NCI-H2171 treated with DMSO at 0.1 percent for 48 hours (cell line): ENCODE data around the gene CNGA2.
"Not testable (repeated sequence)": the region's sequence is repeated elsewhere in the genome, so short reads cannot be mapped to it uniquely, and the experiment has no call there.

Experiments used
- DNase-seq: peaks from one replicate; lab custom pipeline; 2025; lab: John Stamatoyannopoulos, UW

Gene CNGA2

GRCh38 chrX:151734446-151734845 lies at the start of gene CNGA2:
Gene CNGA2, plus strand, starts transcription at chrX:151734746. Its CDS starts 3,738 bp downstream, at chrX:151738484.
- no peak for DNase-seq

- no peak for DNase-seq
Observed at GRCh38 chrX:151687635-151688034, 46.9 kb upstream of the CNGA2 start.

- DNase-seq = no peak
Observed at GRCh38 chrX:151688695-151689094, 45.9 kb upstream of the CNGA2 start.

DNA sequence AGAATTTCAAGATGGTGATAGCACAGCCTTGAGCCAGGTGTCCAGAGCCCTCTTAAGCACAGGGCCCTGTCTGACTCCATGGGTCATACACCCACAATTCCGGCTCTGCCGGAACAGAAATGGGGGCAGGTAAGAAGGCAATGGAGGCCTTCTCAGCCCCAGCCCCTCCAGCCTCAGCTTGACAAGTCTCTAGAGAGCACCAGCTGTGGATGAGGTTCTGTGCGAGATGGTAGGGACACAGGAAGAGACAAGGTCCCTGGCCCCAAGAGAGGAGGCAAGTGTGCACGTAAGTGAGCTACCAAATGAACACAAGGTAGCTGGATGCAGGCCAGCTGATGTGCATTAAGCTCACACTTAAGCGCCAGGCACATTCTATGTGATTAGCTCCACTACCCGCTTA lies 41.7 kb upstream of the CNGA2 start:
- DNase-seq = no peak

DNA sequence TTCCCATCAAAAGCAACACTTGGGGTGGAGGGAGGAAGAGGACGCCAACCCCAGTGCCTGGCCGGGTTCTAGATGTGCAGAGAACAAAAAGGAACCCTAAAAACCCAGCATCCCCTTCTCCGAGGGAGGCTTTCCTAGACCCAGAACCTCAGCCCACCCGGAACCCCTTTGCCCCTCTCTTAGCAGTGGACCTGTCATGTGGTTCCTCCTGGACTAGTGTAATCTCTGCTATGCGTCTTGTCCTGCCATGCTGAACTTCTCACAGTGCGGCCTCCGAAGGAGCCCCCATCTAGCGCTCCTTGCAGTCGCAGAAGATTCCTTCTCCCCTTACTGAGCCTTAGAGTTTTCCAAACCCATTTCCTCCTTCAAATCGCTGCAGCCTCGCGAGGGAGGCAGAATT lies 40.4 kb upstream of the CNGA2 start:
- no peak for DNase-seq

DNA sequence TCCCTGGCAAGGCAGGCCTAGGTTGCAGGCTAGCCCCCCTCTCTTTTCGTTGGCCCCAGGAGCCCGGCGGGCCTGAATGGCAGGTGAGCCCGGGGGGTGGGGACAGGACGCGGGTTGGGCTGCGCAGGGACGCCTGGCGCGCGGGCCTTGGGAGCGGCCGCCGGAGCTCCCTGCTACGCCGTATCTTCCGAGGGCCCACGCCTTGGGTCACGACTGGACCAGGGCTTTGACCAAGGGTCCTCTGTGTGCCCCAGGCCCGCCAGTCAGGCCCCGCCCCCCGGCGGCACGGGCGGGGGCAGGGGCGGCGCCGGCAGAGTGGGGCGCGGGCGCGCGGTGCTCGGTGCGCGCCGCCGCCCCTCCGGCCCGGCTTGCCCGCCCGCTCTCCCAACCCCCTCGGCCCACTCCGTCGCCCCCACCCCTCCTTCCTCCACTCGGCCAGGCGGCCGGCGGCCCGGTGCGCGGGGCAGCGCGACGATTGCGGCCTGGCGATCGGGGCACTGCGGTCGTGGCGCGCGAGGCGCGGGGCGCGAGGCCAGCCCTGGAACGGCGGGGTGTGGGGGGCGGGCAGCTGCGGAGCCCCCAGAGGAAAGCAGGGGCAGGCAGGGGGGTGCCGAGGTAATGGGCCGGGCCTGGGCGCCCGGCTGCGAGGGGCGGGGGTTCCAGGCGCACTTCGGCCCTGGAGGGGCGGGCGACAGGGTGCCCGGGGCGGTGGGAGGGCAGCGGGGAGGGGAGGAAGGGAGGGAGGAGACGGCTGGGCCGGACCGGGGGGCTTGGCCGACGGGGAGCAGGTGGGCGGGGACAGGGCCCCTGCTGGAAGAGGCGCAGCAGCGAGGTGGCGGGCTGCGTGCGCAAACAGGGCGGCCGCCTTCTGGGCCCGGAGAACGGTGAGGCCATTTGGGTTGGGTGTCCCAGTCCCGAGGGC lies 39.6 kb upstream of the CNGA2 start, which contains the start of gene PRRG3:
PRRG3 (plus strand) TSS at position 798 of the 922 bp plus-strand sequence. CDS start 3,357 bp downstream, outside the sequence.
- DNase-seq = no peak

- no peak for DNase-seq
Observed at GRCh38 chrX:151695583-151696340, 38.8 kb upstream of the CNGA2 start.

- not testable (repeated sequence) for DNase-seq
Observed at GRCh38 chrX:151697082-151697481, 37.5 kb upstream of the CNGA2 start.

- DNase-seq = peak; percentile 84
Observed at GRCh38 chrX:151697522-151697921, 37.0 kb upstream of the CNGA2 start.

DNA sequence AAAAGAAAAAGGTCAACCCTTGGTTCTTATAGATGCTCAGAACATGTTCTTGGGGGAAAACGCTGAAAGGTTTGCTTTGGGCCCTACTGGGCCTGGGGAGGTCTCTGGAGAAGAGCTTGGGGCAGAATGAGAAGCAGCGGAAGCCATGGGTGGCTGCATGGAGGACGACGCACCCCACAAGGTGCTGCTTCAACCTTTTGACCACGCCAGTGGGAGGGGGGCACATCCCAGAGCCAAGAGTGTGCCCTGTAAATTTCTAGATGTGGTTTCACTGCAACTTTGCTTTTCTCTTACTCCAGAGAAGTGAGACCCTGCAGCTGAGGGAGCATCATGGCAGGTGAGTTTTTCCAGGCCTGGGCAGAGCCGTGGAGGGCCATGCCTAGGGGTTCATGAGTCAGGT lies 36.1 kb upstream of the CNGA2 start:
- DNase-seq = no peak

DNA sequence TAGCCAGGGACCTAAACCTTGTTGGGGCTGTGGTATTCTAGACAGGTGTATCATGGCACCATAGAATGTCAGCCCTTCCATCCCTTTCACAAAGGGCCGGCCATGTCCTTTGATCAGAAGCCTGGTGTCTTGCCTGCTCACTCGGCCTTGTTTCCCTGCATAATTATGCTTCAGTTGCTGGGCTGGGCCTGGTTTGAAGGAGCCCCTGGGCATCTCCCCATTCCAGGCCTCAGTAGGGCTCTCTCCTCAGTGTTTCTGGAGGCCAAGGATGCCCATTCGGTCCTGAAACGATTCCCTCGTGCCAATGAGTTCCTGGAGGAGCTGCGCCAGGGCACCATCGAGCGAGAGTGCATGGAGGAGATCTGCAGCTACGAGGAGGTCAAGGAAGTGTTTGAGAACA lies 34.8 kb upstream of the CNGA2 start:
- no peak for DNase-seq

- no peak for DNase-seq
Observed at GRCh38 chrX:151700581-151700980, 34.0 kb upstream of the CNGA2 start.

- DNase-seq = no peak
Observed at GRCh38 chrX:151701071-151701470, 33.5 kb upstream of the CNGA2 start.

DNA sequence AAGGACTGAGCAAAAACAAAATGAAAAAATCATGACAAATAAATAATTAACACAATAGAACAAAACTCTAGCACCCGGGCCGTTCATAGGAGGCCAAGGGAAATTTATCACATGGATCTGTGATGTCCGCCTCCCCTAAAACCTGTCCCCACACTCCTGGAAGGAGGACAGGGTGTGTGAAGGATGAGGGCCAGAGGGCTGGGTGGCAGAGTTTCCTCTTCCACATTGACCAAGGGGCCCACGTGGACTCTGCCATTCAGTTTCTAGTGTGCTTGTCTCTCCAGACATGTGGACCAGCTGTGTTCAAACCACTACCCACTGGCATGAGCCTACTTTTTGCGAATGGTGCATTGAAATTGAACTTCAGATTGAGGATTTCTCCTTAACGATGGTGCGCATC lies 33.0 kb upstream of the CNGA2 start:
- no peak for DNase-seq

DNA sequence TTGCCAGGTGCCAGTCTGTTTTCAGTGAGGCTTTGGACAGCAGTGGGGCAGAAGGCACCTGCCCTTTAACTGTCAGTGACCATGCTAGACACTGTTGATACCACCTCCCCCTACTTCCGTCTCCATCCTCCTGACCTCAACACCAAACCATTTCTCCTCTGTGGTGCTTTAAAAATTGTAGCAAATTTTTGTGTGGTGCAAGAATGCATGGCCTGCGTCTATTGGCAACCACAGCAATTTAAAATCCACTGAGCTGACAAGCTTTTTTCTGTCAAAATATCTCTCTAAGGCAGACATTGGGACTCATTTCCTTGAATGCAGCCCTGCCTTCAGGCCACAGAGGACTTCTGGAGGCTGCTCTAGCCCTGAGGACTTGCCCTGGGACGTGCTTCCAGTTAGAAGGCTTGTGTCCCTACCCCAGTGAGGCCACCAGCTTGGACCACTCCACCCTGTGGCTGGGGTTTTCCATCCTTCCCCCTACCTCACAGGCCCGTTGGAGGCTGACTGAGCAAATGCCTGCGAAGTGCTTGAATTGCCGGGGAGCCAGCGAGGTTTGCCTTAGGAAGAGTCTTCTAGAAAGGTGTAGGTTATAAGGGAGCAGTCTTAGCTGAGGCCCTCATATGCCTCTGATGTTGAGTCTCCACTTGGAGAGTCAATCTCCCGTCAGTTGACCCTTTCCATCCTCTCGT lies 32.4 kb upstream of the CNGA2 start:
- DNase-seq = no peak

DNA sequence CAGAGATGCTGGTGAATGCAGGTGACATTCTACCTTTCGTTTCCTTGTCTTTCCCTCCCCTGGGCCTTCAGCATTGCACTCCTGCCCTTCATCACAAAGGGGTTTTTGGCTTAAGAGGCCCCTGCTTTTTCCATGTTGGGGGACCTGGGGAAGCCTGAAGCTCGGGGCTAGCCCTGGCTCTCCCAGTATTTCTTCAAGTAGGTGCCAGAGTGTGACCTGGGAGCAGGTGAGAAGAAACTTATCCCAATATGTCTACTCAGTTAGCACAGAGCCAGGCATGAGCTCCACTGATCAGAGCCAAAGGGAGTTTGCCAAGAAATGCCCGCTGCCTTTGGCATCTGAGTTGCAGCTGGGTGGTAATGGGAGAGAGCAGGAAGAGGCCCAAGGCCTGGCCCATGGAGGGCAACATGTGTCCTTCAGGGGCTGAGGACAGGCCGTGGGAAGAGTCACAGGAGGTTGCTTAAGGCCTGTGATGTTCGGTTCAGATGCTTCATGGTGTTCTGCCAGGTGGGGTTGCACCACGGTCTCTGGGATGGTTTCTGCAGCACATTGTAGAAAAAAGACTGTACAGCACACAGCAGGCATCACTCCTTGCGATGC lies 31.7 kb upstream of the CNGA2 start:
- no peak for DNase-seq

DNA sequence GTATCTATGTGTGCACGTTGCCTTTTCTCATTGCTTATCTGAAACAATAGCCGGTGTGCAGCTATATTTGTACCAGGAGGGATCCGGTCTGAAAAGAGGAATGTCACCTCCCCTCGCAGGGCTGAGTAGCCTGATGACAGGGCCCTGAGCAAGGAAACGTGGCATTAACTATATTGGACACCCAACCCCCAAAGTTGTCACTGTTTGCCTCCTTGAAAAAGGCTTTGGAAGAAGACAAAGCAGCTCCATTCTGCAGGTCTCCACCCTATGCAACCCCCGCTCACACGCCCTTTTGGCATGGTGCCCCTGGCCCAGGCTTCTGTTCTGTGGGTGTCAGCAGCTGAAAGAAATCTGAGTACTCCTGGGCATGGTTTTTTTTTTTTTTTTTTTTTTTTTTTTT lies 31.1 kb upstream of the CNGA2 start:
- peak; percentile 84 for DNase-seq

- peak; percentile 75 for DNase-seq
Observed at GRCh38 chrX:151704041-151704663, 30.4 kb upstream of the CNGA2 start.

DNA sequence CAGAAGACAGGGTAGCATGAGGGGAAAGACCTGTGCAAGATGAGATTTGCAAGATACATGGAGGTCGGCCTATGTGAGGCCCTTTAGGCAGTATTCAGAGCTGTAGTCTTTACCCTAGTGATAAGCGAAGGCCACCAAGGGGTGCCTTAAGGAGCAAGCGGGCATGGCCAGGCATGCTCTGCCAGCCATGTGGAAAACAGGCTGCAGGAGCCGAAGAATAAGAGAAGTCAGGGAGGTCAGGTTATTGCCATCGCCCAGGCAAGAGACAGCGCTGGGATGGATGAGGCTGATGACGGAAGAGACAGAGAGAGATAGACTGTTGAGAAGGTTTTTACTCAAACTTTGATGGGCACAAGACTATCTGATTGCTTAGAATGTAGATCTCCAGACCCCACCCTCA lies 25.7 kb upstream of the CNGA2 start:
- DNase-seq = no peak

DNA sequence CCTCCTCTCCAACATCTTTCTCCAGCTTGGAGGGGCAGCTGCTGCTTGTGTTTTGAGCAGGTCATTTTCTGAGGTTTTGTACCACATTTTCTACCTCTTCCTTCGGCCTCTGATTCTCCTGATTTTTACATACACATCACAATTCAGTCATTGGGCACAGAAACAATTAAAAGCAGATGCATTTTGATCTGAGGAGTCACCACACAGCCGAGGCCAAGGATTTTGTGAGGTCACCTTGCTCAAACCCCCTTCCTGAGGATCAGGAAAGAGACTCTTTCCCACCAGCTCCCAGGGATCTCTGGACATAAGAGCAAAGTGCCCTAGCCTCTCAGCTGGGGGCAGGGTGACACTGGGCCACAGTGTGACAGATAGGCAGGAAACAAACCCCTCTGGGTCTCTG lies 24.1 kb upstream of the CNGA2 start:
- no peak for DNase-seq

DNA sequence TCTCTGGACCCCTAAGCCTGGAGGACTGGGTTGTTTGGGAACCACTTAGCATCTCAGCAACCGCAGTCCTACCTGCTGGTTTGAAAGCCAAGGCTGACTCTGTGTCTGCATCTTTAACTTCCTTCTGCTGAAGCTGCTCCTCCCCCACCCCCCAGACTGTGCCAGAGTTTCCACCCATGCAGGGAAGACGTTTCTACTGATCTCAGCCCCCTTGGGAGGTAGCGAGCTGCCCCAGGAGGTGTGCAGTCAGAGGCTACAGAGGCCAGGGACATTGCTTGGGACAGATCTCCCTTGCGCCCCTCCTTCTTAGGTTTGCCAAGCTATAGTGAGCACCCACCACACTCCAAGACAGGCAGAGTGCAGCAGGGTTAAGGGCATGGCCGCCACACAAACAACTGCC lies 23.4 kb upstream of the CNGA2 start:
- DNase-seq = no peak

- DNase-seq = peak; percentile 43
Observed at GRCh38 chrX:151711787-151712186, 22.8 kb upstream of the CNGA2 start.
